ENCODE measurements around the gene SAP30BP.

Gene SAP30BP

GRCh38 chr17:75722542-75723095, 55.5 kb downstream of the SAP30BP start:
- DNase-seq = no peak

- no peak for DNase-seq
Measured at GRCh38 chr17:75723171-75723930, 56.2 kb downstream of the SAP30BP start.

GRCh38 chr17:75724016-75725003, 57.2 kb downstream of the SAP30BP start:
- no peak for DNase-seq

GRCh38 chr17:75725504-75725903, 58.4 kb downstream of the SAP30BP start:
- DNase-seq = no peak

- DNase-seq = no peak
Measured at GRCh38 chr17:75727391-75727790, 60.3 kb downstream of the SAP30BP start.

- DNase-seq = no peak
Measured at GRCh38 chr17:75729351-75729750, 62.2 kb downstream of the SAP30BP start.

- no peak for DNase-seq
Measured at GRCh38 chr17:75730065-75730464, 62.9 kb downstream of the SAP30BP start.

- no peak for DNase-seq
Measured at GRCh38 chr17:75731086-75731715, 64.1 kb downstream of the SAP30BP start.

- no peak for DNase-seq
Measured at GRCh38 chr17:75731716-75732498, 64.8 kb downstream of the SAP30BP start.

- no peak for DNase-seq
Measured at GRCh38 chr17:75733471-75733870, 66.3 kb downstream of the SAP30BP start.

- no peak for DNase-seq
Measured at GRCh38 chr17:75734674-75735294, 67.6 kb downstream of the SAP30BP start.

- DNase-seq = no peak
Measured at GRCh38 chr17:75736173-75736835, 69.2 kb downstream of the SAP30BP start.

GRCh38 chr17:75737133-75737962, 70.2 kb downstream of the SAP30BP start:
- DNase-seq = no peak

- no peak for DNase-seq
Measured at GRCh38 chr17:75738218-75738802, 71.2 kb downstream of the SAP30BP start.

GRCh38 chr17:75739174-75739573, 72.0 kb downstream of the SAP30BP start:
- no peak for DNase-seq

GRCh38 chr17:75739801-75740200, 72.7 kb downstream of the SAP30BP start:
- no peak for DNase-seq

GRCh38 chr17:75740215-75740614, 73.1 kb downstream of the SAP30BP start:
- DNase-seq = no peak

GRCh38 chr17:75740631-75741077, 73.5 kb downstream of the SAP30BP start:
- DNase-seq = no peak

- DNase-seq = no peak
Measured at GRCh38 chr17:75742337-75742736, 75.2 kb downstream of the SAP30BP start.
